Activated naive CD4-positive, alpha-beta T cell treated with anti-CD3 and anti-CD28 coated beads, Interleukin-2, amount 50 U/mL, for 24 hours (primary cell): ENCODE results near the gene ACADSB.

Experiments used
- H3K27ac Mint-ChIP-seq: one replicate; pipeline ENCODE4 v1.8.0; 2021; ENCODE audit warnings: mild to moderate bottlenecking, mixed read lengths
- H3K27me3 Mint-ChIP-seq: one replicate; pipeline ENCODE4 v1.8.0; 2021; ENCODE audit warnings: mixed read lengths
- H3K36me3 Mint-ChIP-seq: one replicate; pipeline ENCODE4 v1.8.0; 2021; ENCODE audit warnings: mixed read lengths
- H3K4me1 Mint-ChIP-seq: one replicate; pipeline ENCODE4 v1.8.0; 2021; ENCODE audit warnings: mixed read lengths
- H3K4me3 Mint-ChIP-seq: one replicate; pipeline ENCODE4 v1.8.0; 2021; ENCODE audit warnings: mild to moderate bottlenecking, mixed read lengths
- H3K9me3 Mint-ChIP-seq: one replicate; pipeline ENCODE4 v1.8.0; 2021; ENCODE audit warnings: mixed read lengths

Gene ACADSB

GRCh38 chr10:123096452-123096851, 87.6 kb downstream of the ACADSB start:
- Mint-ChIP-seq H3K36me3 (no peaks in the 10 kb centered on the region), H3K27me3 (peaks cover 8% of the 10 kb centered on the region), H3K4me3 (no peak overlapping the region), H3K4me1 (no peaks in the 10 kb centered on the region), H3K27ac (no peak overlapping the region), H3K9me3 (no peaks in the 10 kb centered on the region)

- no peak overlapping the region for H3K27ac Mint-ChIP-seq
- H3K4me1 Mint-ChIP-seq: no peaks in the 10 kb centered on the region
- no peak overlapping the region for H3K4me3 Mint-ChIP-seq
- H3K9me3 Mint-ChIP-seq: no peaks in the 10 kb centered on the region
- H3K36me3 Mint-ChIP-seq: no peaks in the 10 kb centered on the region
- H3K27me3 Mint-ChIP-seq: peaks cover 8% of the 10 kb centered on the region
These were observed 88.2 kb downstream of the ACADSB start for GRCh38 chr10:123097039-123097438.

- H3K4me3 Mint-ChIP-seq: no peak overlapping the region
- H3K27ac Mint-ChIP-seq: no peak overlapping the region
- H3K36me3 Mint-ChIP-seq: no peaks in the 10 kb centered on the region
- no peaks in the 10 kb centered on the region for H3K4me1 Mint-ChIP-seq
- peaks cover 1% of the 10 kb centered on the region for H3K27me3 Mint-ChIP-seq
- H3K9me3 Mint-ChIP-seq: no peaks in the 10 kb centered on the region
These were observed 91.4 kb downstream of the ACADSB start for GRCh38 chr10:123100030-123100762.

DNA sequence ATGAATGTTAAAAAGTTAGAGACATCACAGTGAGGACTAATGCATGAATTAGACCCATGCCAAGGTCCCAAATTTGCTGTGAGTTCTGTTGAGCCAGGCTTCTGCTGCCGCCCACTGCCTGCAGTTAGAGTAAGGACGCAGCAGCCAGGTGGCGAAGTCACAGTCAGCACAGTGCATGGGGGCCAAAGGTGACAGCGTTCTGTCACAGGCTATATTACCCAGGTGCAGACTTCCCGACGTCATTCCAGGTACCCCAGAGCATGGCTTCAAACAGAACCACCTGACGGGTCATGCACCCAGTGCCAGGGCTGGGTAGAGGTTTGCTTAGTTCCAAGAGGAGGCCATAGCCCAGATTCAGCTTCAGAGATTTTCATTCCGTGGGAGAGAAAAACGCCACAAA, 93.1 kb downstream of the ACADSB start:
- Mint-ChIP-seq H3K4me3 (no peak overlapping the region), H3K27ac (no peak overlapping the region), H3K9me3 (no peaks in the 10 kb centered on the region), H3K36me3 (no peaks in the 10 kb centered on the region), H3K4me1 (no peaks in the 10 kb centered on the region), H3K27me3 (peaks cover 6% of the 10 kb centered on the region)

DNA sequence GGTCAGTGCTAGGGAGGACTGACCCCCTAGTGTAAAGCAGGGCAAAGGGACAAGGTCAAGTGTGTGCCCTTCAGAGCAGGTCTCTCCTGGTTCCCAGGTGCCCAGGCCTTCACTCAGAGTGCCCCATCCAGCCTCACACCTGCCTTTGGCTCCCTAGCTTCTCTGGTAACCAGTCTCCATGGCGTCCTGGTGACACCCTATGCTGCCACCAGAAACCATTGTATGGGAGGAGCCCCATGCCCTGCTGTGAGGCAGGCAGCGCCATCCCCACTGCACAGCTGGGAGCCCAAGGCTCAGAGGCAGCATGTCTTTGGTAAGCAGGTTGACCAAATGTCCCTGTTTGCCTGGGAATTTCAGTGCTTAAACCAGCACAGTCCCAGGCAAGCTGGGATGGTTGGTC, 93.9 kb downstream of the ACADSB start:
- H3K27ac Mint-ChIP-seq: no peak overlapping the region
- H3K4me3 Mint-ChIP-seq: no peak overlapping the region
- H3K9me3 Mint-ChIP-seq: no peaks in the 10 kb centered on the region
- no peaks in the 10 kb centered on the region for H3K36me3 Mint-ChIP-seq
- peaks cover 6% of the 10 kb centered on the region for H3K27me3 Mint-ChIP-seq
- H3K4me1 Mint-ChIP-seq: no peaks in the 10 kb centered on the region

DNA sequence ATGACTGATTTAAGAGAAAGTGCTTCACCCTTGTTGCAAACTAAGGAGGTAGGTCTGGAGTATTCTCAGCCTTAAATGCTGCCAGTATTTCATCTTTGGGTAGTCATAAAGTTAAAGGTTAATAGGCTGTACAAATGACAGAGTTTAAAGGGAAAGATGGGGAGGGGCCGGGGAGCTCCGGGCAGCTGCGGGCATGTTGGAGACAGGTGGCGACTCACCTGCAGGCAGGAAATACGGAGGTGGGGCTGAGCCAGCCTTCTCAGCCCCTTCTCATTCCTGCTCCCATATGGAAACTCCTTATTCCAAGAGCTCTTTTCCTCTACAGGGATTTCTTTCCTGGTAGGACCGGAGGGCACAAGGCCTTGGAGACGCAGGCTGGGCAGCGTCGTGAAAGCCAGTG, 95.1 kb downstream of the ACADSB start:
- H3K9me3 Mint-ChIP-seq: no peaks in the 10 kb centered on the region
- H3K27me3 Mint-ChIP-seq: peaks cover 6% of the 10 kb centered on the region
- no peak overlapping the region for H3K4me3 Mint-ChIP-seq
- H3K4me1 Mint-ChIP-seq: no peaks in the 10 kb centered on the region
- no peaks in the 10 kb centered on the region for H3K36me3 Mint-ChIP-seq
- H3K27ac Mint-ChIP-seq: no peak overlapping the region
